ENCODE measurements around the gene CKM.

DNA sequence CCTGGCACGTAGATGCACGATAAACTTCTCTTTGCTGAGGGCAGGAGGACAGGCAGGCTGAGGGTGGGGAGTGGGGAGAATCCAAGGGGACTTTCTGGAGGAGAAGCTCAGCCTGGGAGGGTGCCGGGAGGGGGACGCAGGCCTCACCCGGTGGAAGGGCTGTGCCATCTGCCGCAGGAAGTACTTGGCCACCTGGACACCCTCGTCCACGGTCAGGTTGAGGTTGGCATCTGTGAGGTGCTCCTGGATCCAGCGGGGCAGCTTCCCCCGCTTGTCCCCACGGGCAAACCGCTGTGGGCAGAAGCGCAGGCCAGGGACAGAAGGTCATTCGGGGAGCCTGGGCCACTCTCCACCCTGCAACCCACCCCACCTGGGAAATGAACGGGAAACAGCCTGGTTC is 29.4 kb upstream of the CKM start:
- TF ChIP-seq, protein P1, sequence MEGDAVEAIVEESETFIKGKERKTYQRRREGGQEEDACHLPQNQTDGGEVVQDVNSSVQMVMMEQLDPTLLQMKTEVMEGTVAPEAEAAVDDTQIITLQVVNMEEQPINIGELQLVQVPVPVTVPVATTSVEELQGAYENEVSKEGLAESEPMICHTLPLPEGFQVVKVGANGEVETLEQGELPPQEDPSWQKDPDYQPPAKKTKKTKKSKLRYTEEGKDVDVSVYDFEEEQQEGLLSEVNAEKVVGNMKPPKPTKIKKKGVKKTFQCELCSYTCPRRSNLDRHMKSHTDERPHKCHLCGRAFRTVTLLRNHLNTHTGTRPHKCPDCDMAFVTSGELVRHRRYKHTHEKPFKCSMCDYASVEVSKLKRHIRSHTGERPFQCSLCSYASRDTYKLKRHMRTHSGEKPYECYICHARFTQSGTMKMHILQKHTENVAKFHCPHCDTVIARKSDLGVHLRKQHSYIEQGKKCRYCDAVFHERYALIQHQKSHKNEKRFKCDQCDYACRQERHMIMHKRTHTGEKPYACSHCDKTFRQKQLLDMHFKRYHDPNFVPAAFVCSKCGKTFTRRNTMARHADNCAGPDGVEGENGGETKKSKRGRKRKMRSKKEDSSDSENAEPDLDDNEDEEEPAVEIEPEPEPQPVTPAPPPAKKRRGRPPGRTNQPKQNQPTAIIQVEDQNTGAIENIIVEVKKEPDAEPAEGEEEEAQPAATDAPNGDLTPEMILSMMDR (IDR thresholded peaks at IDR 0.05): no peak
- TF ChIP-seq POLR2A (IDR thresholded peaks at IDR 0.05) (no peak), POLR2AphosphoS5 (IDR thresholded peaks at IDR 0.05; ENCODE audit: insufficient read depth in 1 of 2, low read depth in 1 of 2) (no peak)

All from vagina (tissue), 2 donors.